CD4-positive, alpha-beta T cell (primary cell): ENCODE measurements around the gene NEGR1. TPM values are rescaled to one million over a fixed set of nuclear protein-coding genes. Genes with fewer than 3 reads are reported as not detected.
A peak's percentile ranks its signal among the peaks of the same experiment; 100 is the strongest.

Experiments used
- ATAC-seq: fragments of 200-7000 bp; cut with Tn5 transposase; one replicate; pipeline ENCODE4 v1.10.0; 2022; ENCODE audit warnings: mild to moderate bottlenecking; ENCODE audit not compliant: poor library complexity
- CTCF ChIA-PET: fragments of 350-600 bp; sonication (Branson Sonifier 250); formaldehyde crosslinking; loops from one replicate; lab custom pipeline; 2021; ENCODE audit warnings: antibody characterized with exemption, inconsistent platforms; lab: Charles Lee
- POLR2A ChIA-PET: fragments of 350-600 bp; sonication (Branson Sonifier 250); formaldehyde crosslinking; loops from one replicate; lab custom pipeline; 2021; ENCODE audit warnings: antibody characterized with exemption, inconsistent platforms; lab: Charles Lee
- DNase-seq, 14 experiments: peaks; one replicate each; pipeline ENCODE4 v3.0.0-alpha.2; 2013 to 2020; ENCODE audit warnings: mixed read lengths in 2 of 14
- H3K27ac ChIP-seq, 2 donors: one replicate each; pipeline versions ENCODE4 v1.5.1 to v1.7.0; 2013; ENCODE audit warnings: low read length in 2 of 2, low read depth in 1 of 2, mild to moderate bottlenecking in 1 of 2
- H3K27me3 ChIP-seq, 2 experiments: 1 replicate in 1 of 2; 2 replicates in 1 of 2; pipeline versions ENCODE4 v1.6.1 to v1.7.0; 2013; ENCODE audit warnings: low read length in 2 of 2, control low read depth in 1 of 2, mild to moderate bottlenecking in 1 of 2, moderate library complexity in 1 of 2; ENCODE audit not compliant: insufficient read depth in 2 of 2, control insufficient read depth in 1 of 2
- H3K36me3 ChIP-seq: one replicate; pipeline ENCODE4 v1.6.1; 2013; ENCODE audit warnings: low read length, control low read depth; ENCODE audit not compliant: insufficient read depth
- H3K4me1 ChIP-seq: one replicate; pipeline ENCODE4 v1.6.1; 2013; ENCODE audit warnings: low read length, control low read depth; ENCODE audit not compliant: insufficient read depth
- H3K4me3 ChIP-seq: one replicate; pipeline ENCODE4 v1.5.1; 2013; ENCODE audit warnings: mild to moderate bottlenecking, low read length, moderate library complexity
- H3K9me3 ChIP-seq, 2 experiments: 1 replicate in 1 of 2; 2 replicates in 1 of 2; pipeline versions ENCODE4 v1.6.1 to v1.7.0; 2013; ENCODE audit warnings: low read length in 2 of 2, mild to moderate bottlenecking in 2 of 2, control low read depth in 1 of 2, moderate library complexity in 1 of 2; ENCODE audit not compliant: control insufficient read depth in 1 of 2, insufficient read depth in 1 of 2
- H3K27ac Mint-ChIP-seq: one replicate; pipeline ENCODE4 v1.8.0; 2020; ENCODE audit warnings: mixed read lengths
- H3K27me3 Mint-ChIP-seq: one replicate; pipeline ENCODE4 v1.8.0; 2021; ENCODE audit warnings: mixed read lengths
- H3K36me3 Mint-ChIP-seq: one replicate; pipeline ENCODE4 v1.8.0; 2021; ENCODE audit warnings: low read depth, mixed read lengths
- H3K4me1 Mint-ChIP-seq: one replicate; pipeline ENCODE4 v1.8.0; 2021; ENCODE audit warnings: low read depth, mixed read lengths
- H3K4me3 Mint-ChIP-seq: one replicate; pipeline ENCODE4 v1.8.0; 2020; ENCODE audit warnings: mild to moderate bottlenecking, mixed read lengths
- H3K9me3 Mint-ChIP-seq: one replicate; pipeline ENCODE4 v1.8.0; 2020; ENCODE audit warnings: mixed read lengths
- intact Hi-C, 2 experiments: fragments of 100-400 bp; cut with DNase I in 1 of 2; cut with micrococcal nuclease in 1 of 2; formaldehyde crosslinking; loops; one replicate each; pipeline versions ENCODE4 v1.15.1 to v1.9.0; 2023 to 2025; cut with DNase I, micrococcal nuclease
- total RNA-seq, 174 experiments: library from RNA in 2 of 174; stranded (reverse) in 2 of 174; gene quantifications; one replicate each; pipeline ENCODE4 v1.2.3 and lab custom pipeline; 2021 to 2026
- TF ChIP-seq, protein P1 (sequence below): fragments of 200-600 bp; IDR thresholded peaks from one replicate; pipeline ENCODE4 v1.8.0; 2022; ENCODE audit warnings: antibody characterized with exemption, mild to moderate bottlenecking

Gene NEGR1
- total RNA-seq, 2 experiments from 2014 or later, result 0.03 TPM

DNA sequence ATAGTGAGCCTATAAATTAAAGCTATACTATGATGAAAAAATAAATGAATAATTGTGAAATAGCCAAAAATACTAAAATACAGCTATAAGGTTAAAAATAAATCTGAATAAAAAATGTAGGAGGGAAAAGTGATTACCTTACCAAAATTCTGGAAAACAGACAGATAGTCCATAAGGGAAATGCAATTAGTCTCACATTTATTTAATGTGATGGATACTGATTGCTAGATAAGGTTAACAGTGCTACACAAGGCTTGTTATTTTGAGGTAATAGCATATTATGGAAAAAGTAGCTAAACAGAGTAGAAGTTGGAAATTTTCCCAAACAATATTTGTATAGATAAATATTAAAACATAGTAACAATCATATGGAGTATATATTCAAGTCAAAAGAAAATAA is 413.0 kb downstream of the NEGR1 start:
- TF ChIP-seq, protein P1, sequence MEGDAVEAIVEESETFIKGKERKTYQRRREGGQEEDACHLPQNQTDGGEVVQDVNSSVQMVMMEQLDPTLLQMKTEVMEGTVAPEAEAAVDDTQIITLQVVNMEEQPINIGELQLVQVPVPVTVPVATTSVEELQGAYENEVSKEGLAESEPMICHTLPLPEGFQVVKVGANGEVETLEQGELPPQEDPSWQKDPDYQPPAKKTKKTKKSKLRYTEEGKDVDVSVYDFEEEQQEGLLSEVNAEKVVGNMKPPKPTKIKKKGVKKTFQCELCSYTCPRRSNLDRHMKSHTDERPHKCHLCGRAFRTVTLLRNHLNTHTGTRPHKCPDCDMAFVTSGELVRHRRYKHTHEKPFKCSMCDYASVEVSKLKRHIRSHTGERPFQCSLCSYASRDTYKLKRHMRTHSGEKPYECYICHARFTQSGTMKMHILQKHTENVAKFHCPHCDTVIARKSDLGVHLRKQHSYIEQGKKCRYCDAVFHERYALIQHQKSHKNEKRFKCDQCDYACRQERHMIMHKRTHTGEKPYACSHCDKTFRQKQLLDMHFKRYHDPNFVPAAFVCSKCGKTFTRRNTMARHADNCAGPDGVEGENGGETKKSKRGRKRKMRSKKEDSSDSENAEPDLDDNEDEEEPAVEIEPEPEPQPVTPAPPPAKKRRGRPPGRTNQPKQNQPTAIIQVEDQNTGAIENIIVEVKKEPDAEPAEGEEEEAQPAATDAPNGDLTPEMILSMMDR, result no peak
- no peak overlapping the region for H3K4me3 ChIP-seq
- H3K27me3 ChIP-seq, result no peaks in the 10 kb centered on the region
- no peaks in the 10 kb centered on the region for H3K36me3 ChIP-seq
- intact Hi-C loops, result no loop called here
- H3K27ac ChIP-seq, result no peak overlapping the region
- Mint-ChIP-seq H3K36me3 (no peaks in the 10 kb centered on the region), H3K27ac (no peak overlapping the region), H3K4me3 (no peak overlapping the region), H3K27me3 (no peaks in the 10 kb centered on the region), H3K4me1 (no peaks in the 10 kb centered on the region), H3K9me3 (peaks cover 2% of the 10 kb centered on the region)
- CTCF ChIA-PET, result no interaction called here
- DNase-seq (no peak), ATAC-seq (no peak)
- POLR2A ChIA-PET, result no interaction called here
- H3K9me3 ChIP-seq, result no peaks in the 10 kb centered on the region
- H3K4me1 ChIP-seq, result no peaks in the 10 kb centered on the region

GRCh38 chr1:71862756-71863155 is 419.6 kb downstream of the NEGR1 start:
- H3K27me3 Mint-ChIP-seq, result no peaks in the 10 kb centered on the region
- H3K36me3 Mint-ChIP-seq, result no peaks in the 10 kb centered on the region
- Histone ChIP-seq H3K4me3 (no peak overlapping the region), H3K27ac (no peak overlapping the region), H3K36me3 (no peaks in the 10 kb centered on the region), H3K27me3 (no peaks in the 10 kb centered on the region), H3K4me1 (no peaks in the 10 kb centered on the region), H3K9me3 (no peaks in the 10 kb centered on the region)
- H3K4me1 Mint-ChIP-seq, result no peaks in the 10 kb centered on the region
- no peak overlapping the region for H3K4me3 Mint-ChIP-seq
- no peak for DNase-seq
- CTCF ChIA-PET, result no interaction called here
- POLR2A ChIA-PET, result no interaction called here
- intact Hi-C loops, result no loop called here
- TF ChIP-seq, protein P1, result no peak
- H3K27ac Mint-ChIP-seq, result no peak overlapping the region
- H3K9me3 Mint-ChIP-seq, result peaks cover 6% of the 10 kb centered on the region
- ATAC-seq, result no peak

- H3K27me3 ChIP-seq, result no peaks in the 10 kb centered on the region
- H3K27me3 Mint-ChIP-seq, result no peaks in the 10 kb centered on the region
- H3K36me3 ChIP-seq, result no peaks in the 10 kb centered on the region
- intact Hi-C loops, result no loop called here
- H3K27ac ChIP-seq, result no peak overlapping the region
- H3K9me3 ChIP-seq, result no peaks in the 10 kb centered on the region
- no peaks in the 10 kb centered on the region for H3K4me1 Mint-ChIP-seq
- peaks cover 6% of the 10 kb centered on the region for H3K9me3 Mint-ChIP-seq
- H3K4me3 ChIP-seq, result no peak overlapping the region
- CTCF ChIA-PET, result no interaction called here
- peak in 2 of 14 experiments; percentile 0 to 8 for DNase-seq
- no peak overlapping the region for H3K27ac Mint-ChIP-seq
- POLR2A ChIA-PET, result no interaction called here
- TF ChIP-seq, protein P1, result no peak
- ATAC-seq, result no peak
- no peak overlapping the region for H3K4me3 Mint-ChIP-seq
- no peaks in the 10 kb centered on the region for H3K4me1 ChIP-seq
- H3K36me3 Mint-ChIP-seq, result no peaks in the 10 kb centered on the region
Measured at GRCh38 chr1:71861022-71861421, 421.3 kb downstream of the NEGR1 start.
